Ovary (tissue), 9 donors: ENCODE results near the gene NT5C3B. TPM values are rescaled to one million over a fixed set of nuclear protein-coding genes. Genes with fewer than 3 reads are reported as not detected.
A peak's percentile ranks its signal among the peaks of the same experiment; 100 is the strongest.

Experiments used
- DNase-seq, 5 donors: peaks; one replicate each; pipeline ENCODE4 v3.0.0-alpha.2; 2019 to 2020
- H3K27ac ChIP-seq, 2 donors: fragments of 200-600 bp; one replicate each; pipeline versions ENCODE4 v1.5.1 to v1.8.0; 2019 to 2022
- H3K27me3 ChIP-seq: fragments of 200-600 bp; one replicate; pipeline ENCODE4 v1.8.0; 2022
- H3K36me3 ChIP-seq: fragments of 200-600 bp; sonication (generic); one replicate; pipeline ENCODE4 v1.5.1; 2019
- H3K4me1 ChIP-seq: one replicate; pipeline ENCODE4 v1.8.1; 2013; ENCODE audit warnings: mild to moderate bottlenecking, moderate library complexity; ENCODE audit not compliant: insufficient read depth
- H3K4me3 ChIP-seq: fragments of 200-600 bp; sonication (generic); one replicate; pipeline ENCODE4 v1.5.1; 2017
- H3K9me3 ChIP-seq, 2 donors: fragments of 200-600 bp in 1 of 2; sonication (generic) in 1 of 2; one replicate each; pipeline versions ENCODE4 v1.5.1 to v1.8.1; 2013 to 2019; ENCODE audit warnings: mild to moderate bottlenecking in 1 of 2, moderate library complexity in 1 of 2
- EP300 ChIP-seq: sonication (generic); formaldehyde crosslinking; IDR thresholded peaks from one replicate; pipeline ENCODE4 v1.6.1; 2017; ENCODE audit warnings: antibody characterized with exemption
- POLR2A ChIP-seq: fragments of 450-650 bp; IDR thresholded peaks from one replicate; pipeline ENCODE4 v1.6.1; 2017; ENCODE audit warnings: antibody characterized with exemption, mild to moderate bottlenecking, moderate library complexity
- WGBS, 3 donors: extraction: QIAGEN DNeasy Blood & Tissue Kit in 1 of 3; methylation state at CpG; one replicate each; pipeline versions ENCODE4 v1.1.5 to v1.1.7; 2013 to 2017; 5-methylcytosine and 5-hydroxymethylcytosine counted together
- intact Hi-C, 4 donors: fragments of 100-400 bp; cut with DNase I; formaldehyde crosslinking; loops; one replicate each; pipeline versions ENCODE4 v1.11.0 to v1.15.1; 2022 to 2023
- polyA plus RNA-seq, 2 donors: library from polyadenylated mRNA; stranded (reverse); fragments of 200-250 nt in 1 of 2; fragments of 350-450 nt in 1 of 2; fragmentation: Illumina TruSeq in 1 of 2; extraction: RNeasy Lipid Tissue Mini Kit (QIAGEN cat#74804) in 1 of 2; gene quantifications; one replicate each; pipeline ENCODE4 v1.2.3, GENCODE V29; 2013 to 2014
- total RNA-seq, 7 donors: library from RNA; depleted of rRNA in 2 of 7; stranded (reverse); fragments of >200 nt in 2 of 7; fragmentation: NEBNext Ultra II Directional in 3 of 7; extraction: Animal tissue kit (Norgen Biotek cat#: 25700) in 3 of 7; gene quantifications; one replicate each; pipeline versions ENCODE4 v1.1.0 to v1.2.4, GENCODE V29; 2016 to 2023
- TF ChIP-seq, protein P1 (sequence below), 3 donors: fragments of 450-650 bp in 2 of 3; fragments of 200-600 bp in 1 of 3; IDR thresholded peaks; one replicate each; pipeline versions ENCODE4 v1.5.1 to v1.8.0; 2016 to 2022; ENCODE audit warnings: antibody characterized with exemption in 3 of 3, mild to moderate bottlenecking in 1 of 3
- donor health status: DM: no; HTN: no; CAD: no; lungs with moderate emphysema.
- donor health status: DM: no; HTN: no; CAD: no.
- donor health status: Bipolar disorder and iron deficiency.
- donor health status: DM: yes; HTN: yes; CAD: no.
- donor health status: DM: no; HTN: no; CAD: no.
- donor health status: DM: yes; HTN: yes; CAD: no.

Gene NT5C3B
- total and polyA plus RNA-seq, 9 donors, result 34.5 to 106 (median 49.1) TPM

DNA sequence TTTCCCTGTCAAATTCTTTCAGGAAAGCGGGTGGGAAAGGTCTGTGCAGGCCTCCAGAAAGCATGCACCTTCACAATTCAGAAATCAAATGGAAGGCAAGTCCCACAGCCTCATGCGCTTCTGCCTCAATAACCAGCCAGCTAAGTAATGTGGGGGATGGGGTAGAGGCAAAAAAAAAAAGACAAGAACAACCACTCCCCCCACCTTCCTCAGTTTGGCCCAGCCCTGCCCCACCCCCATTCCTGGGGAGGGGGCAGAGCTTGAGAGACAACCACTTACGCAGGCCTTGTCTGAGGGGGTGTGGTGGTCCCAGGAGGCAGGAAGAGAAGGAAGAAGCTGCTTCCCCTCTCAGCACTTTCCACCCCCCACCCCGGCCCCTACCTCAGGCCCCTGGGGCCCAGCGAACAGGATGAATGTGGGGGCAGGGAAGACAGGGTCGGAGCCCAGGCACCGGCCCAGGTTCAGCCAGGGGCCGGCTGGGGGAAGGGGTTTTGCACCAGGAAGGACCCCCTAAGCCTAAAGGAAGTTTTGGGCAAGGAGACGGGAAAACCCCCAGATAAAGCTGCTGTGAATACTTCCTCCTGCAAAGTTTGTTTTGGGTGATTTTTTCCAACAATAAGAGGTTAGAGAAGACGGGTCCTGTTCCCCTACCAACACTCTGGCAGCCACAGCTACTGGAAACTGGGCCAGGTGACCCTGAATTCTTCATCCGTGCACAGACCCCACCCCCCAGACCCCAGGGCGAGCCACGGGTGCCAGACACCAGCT is 50.8 kb downstream of the NT5C3B start:
- WGBS, 3 donors, result 20 to 29% (median 23%) methylated on average over 11 to 13 of the region's 13 CpGs
- no peak for DNase-seq
- Histone ChIP-seq H3K9me3 (no peaks in the 10 kb centered on the region), H3K36me3 (no peaks in the 10 kb centered on the region), H3K4me1 (peaks cover 2% of the 10 kb centered on the region), H3K4me3 (peak overlapping the region; percentile 78), H3K27ac (peak overlapping the region in 1 of 2 donors; percentile 25), H3K27me3 (no peaks in the 10 kb centered on the region)
- intact Hi-C loops, result no loop called here
- TF ChIP-seq POLR2A, result no peak
- TF ChIP-seq, protein P1, sequence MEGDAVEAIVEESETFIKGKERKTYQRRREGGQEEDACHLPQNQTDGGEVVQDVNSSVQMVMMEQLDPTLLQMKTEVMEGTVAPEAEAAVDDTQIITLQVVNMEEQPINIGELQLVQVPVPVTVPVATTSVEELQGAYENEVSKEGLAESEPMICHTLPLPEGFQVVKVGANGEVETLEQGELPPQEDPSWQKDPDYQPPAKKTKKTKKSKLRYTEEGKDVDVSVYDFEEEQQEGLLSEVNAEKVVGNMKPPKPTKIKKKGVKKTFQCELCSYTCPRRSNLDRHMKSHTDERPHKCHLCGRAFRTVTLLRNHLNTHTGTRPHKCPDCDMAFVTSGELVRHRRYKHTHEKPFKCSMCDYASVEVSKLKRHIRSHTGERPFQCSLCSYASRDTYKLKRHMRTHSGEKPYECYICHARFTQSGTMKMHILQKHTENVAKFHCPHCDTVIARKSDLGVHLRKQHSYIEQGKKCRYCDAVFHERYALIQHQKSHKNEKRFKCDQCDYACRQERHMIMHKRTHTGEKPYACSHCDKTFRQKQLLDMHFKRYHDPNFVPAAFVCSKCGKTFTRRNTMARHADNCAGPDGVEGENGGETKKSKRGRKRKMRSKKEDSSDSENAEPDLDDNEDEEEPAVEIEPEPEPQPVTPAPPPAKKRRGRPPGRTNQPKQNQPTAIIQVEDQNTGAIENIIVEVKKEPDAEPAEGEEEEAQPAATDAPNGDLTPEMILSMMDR (IDR thresholded peaks at IDR 0.05), result no peak
- TF ChIP-seq EP300, result no peak

- no peaks in the 10 kb centered on the region for H3K9me3 ChIP-seq
- H3K27ac ChIP-seq, result no peak overlapping the region
- 69 to 81% (median 74%) methylated on average over 6 of the region's 6 CpGs for WGBS, 3 donors
- TF ChIP-seq EP300 (no peak), POLR2A (no peak)
- TF ChIP-seq, protein P1 (IDR thresholded peaks at IDR 0.05), result no peak
- peak overlapping the region; percentile 78 for H3K4me3 ChIP-seq
- no peaks in the 10 kb centered on the region for H3K36me3 ChIP-seq
- peaks cover 2% of the 10 kb centered on the region for H3K4me1 ChIP-seq
- DNase-seq, result no peak
- intact Hi-C loops, result no loop called here
- H3K27me3 ChIP-seq, result no peaks in the 10 kb centered on the region
These were observed 51.8 kb downstream of the NT5C3B start for GRCh38 chr17:41784207-41784744.

GRCh38 chr17:41782142-41782541 is 53.9 kb downstream of the NT5C3B start:
- intact Hi-C loops, result no loop called here
- Histone ChIP-seq H3K4me3 (no peak overlapping the region), H3K4me1 (peaks cover 11% of the 10 kb centered on the region), H3K27ac (no peak overlapping the region), H3K36me3 (no peaks in the 10 kb centered on the region), H3K9me3 (no peaks in the 10 kb centered on the region), H3K27me3 (no peaks in the 10 kb centered on the region)
- TF ChIP-seq, protein P1 (IDR thresholded peaks at IDR 0.05), result no peak
- TF ChIP-seq EP300 (no peak), POLR2A (no peak)
- WGBS, 3 donors, result 71 to 85% (median 82%) methylated on average over 4 of the region's 4 CpGs
- no peak for DNase-seq

- no peak overlapping the region for H3K4me3 ChIP-seq
- no peaks in the 10 kb centered on the region for H3K9me3 ChIP-seq
- 86 to 94% (median 92%) methylated on average over 13 of the region's 13 CpGs for WGBS, 3 donors
- peaks cover 13% of the 10 kb centered on the region for H3K4me1 ChIP-seq
- DNase-seq, result no peak
- H3K27ac ChIP-seq, result no peak overlapping the region
- H3K27me3 ChIP-seq, result no peaks in the 10 kb centered on the region
- intact Hi-C loops, result no loop called here
- H3K36me3 ChIP-seq, result no peaks in the 10 kb centered on the region
- TF ChIP-seq EP300 (no peak), POLR2A (no peak)
- TF ChIP-seq, protein P1 (IDR thresholded peaks at IDR 0.05), result no peak
These were observed 54.5 kb downstream of the NT5C3B start for GRCh38 chr17:41781404-41782110.
